Fibroblast of mammary gland (primary cell): ENCODE results near the gene GAPVD1.
A peak's percentile ranks its signal among the peaks of the same experiment; 100 is the strongest.

Experiments
- DNase-seq: peaks from one replicate; pipeline ENCODE4 v3.0.0-alpha.2; 2010; ENCODE audit warnings: low read depth
- H3K4me3 ChIP-seq: 2 replicates; pipeline ENCODE4 v1.5.1; 2011; ENCODE audit warnings: low read depth, mild to moderate bottlenecking, low read length, moderate library complexity; ENCODE audit not compliant: control insufficient read depth
- TF ChIP-seq, protein P1 (sequence below): conservative IDR thresholded peaks from 2 replicates; pipeline ENCODE4 v1.5.1; 2011; ENCODE audit warnings: low read depth, low read length, inconsistent platforms; ENCODE audit not compliant: control insufficient read depth, insufficient read depth

The GAPVD1 gene

DNA sequence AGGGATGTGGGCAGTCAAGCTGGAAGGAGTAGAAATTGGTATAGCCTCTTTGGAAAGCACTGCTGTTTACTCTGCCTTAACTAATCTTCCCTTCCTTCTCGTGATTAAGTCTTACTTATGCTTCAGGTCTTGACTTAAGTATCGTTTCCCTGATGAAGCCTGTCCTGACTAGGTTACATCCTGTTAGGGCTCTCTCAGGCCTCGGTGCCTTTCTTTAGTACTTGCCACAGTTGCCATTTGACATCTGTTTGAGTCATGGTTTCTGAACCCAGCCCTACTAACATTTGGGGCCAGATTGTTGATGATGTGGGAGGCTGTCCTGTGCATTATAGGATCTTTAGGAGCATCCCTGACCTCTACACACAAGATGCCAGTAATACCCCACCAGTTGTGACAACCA lies 94.4 kb downstream of the GAPVD1 start:
- no peak overlapping the region for H3K4me3 ChIP-seq
- DNase-seq, result no peak
- TF ChIP-seq, protein P1, sequence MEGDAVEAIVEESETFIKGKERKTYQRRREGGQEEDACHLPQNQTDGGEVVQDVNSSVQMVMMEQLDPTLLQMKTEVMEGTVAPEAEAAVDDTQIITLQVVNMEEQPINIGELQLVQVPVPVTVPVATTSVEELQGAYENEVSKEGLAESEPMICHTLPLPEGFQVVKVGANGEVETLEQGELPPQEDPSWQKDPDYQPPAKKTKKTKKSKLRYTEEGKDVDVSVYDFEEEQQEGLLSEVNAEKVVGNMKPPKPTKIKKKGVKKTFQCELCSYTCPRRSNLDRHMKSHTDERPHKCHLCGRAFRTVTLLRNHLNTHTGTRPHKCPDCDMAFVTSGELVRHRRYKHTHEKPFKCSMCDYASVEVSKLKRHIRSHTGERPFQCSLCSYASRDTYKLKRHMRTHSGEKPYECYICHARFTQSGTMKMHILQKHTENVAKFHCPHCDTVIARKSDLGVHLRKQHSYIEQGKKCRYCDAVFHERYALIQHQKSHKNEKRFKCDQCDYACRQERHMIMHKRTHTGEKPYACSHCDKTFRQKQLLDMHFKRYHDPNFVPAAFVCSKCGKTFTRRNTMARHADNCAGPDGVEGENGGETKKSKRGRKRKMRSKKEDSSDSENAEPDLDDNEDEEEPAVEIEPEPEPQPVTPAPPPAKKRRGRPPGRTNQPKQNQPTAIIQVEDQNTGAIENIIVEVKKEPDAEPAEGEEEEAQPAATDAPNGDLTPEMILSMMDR, result no peak

DNA sequence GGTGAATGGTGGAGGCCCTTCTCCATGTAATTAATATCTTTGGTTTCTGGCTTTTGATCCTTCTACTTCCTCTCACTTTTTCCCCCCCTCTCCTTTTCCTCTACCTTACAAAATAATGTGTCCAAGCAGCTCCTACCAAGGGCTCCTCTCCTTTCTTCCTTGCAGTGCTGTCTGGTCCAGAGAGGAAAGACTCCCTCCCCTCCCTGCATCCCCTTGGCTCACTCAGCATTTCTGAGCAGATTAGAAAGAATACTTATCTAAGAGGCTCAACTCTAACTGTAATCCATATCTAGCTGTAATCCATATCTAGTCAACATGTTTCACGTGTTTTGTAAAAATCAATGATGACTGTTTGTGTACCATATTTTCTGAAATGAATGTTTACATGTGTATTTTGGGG lies 97.4 kb downstream of the GAPVD1 start:
- H3K4me3 ChIP-seq, result no peak overlapping the region
- TF ChIP-seq, protein P1, result no peak
- no peak for DNase-seq

- TF ChIP-seq, protein P1, result no peak
- DNase-seq, result no peak
- H3K4me3 ChIP-seq, result no peak overlapping the region
These were observed 99.0 kb downstream of the GAPVD1 start for GRCh38 chr9:125360601-125361000.

- no peak overlapping the region for H3K4me3 ChIP-seq
- TF ChIP-seq, protein P1, result peak; percentile 37
- peak; percentile 39 for DNase-seq
These were observed 100.4 kb downstream of the GAPVD1 start for GRCh38 chr9:125361837-125362531.

GRCh38 chr9:125366676-125367075 lies 105.0 kb downstream of the GAPVD1 start:
- H3K4me3 ChIP-seq, result no peak overlapping the region
- DNase-seq, result no peak
- TF ChIP-seq, protein P1, result no peak

DNA sequence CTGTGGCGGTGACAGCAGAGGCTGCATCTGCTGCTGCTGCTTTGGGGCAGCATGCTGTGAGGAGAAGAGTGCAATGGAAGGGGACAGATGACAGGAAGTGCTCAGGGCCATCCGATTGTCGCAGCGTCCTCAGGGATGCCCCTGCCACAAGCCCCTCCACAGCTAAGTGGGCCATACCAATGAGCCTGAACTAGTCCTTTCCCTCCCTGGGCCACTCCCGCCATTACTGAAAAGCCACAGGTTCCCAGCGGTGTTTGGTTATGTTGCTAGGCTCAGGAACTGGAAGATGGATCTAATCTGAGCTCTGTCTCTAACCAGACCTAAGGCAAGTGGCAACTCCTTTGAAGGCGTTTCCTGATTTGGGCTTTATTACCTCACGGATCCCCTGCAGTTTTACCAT lies 109.2 kb downstream of the GAPVD1 start:
- no peak overlapping the region for H3K4me3 ChIP-seq
- TF ChIP-seq, protein P1, result no peak
- DNase-seq, result no peak
